ENCODE measurements around the gene SUN3. TPM values are rescaled to one million over a fixed set of nuclear protein-coding genes. Genes with fewer than 3 reads are reported as not detected.

SUN3 gene
- total RNA-seq, 1 donor from 2014 or later = not detected

- no peaks in the 10 kb centered on the region for H3K79me2 ChIP-seq (ENCODE audit: low read depth)
- TF ChIP-seq CTCF (IDR thresholded peaks at IDR 0.05) = no peak
- TF ChIP-seq EZH2phosphoT487 (IDR thresholded peaks at IDR 0.05) = no peak
- no peak for TF ChIP-seq EZH2 (IDR thresholded peaks at IDR 0.05)
- H3K4me2 ChIP-seq = no peak overlapping the region
- Mint-ChIP-seq H3K4me1 (peaks cover 36% of the 10 kb centered on the region), H3K9me3 (no peaks in the 10 kb centered on the region), H3K36me3 (no peaks in the 10 kb centered on the region), H3K4me3 (no peak overlapping the region), H3K27ac (no peak overlapping the region), H3K27me3 (ENCODE audit: insufficient read depth, low read depth) (peaks cover 9% of the 10 kb centered on the region)
- peak overlapping the region; percentile 70 for H2AFZ ChIP-seq (replicated peaks)
- H3K9me3 ChIP-seq (ENCODE audit: low read depth) = no peaks in the 10 kb centered on the region
- H4K20me1 ChIP-seq (ENCODE audit: low read depth) = no peaks in the 10 kb centered on the region
- no peaks in the 10 kb centered on the region for H3K36me3 ChIP-seq
- H3K4me3 ChIP-seq = no peak overlapping the region
- H3K9ac ChIP-seq = no peak overlapping the region
- no peaks in the 10 kb centered on the region for H3F3A ChIP-seq (ENCODE audit: low read depth)
- peaks cover 4% of the 10 kb centered on the region for H3K4me1 ChIP-seq
- no peak overlapping the region for H3K27ac ChIP-seq
- H3K27me3 ChIP-seq = no peaks in the 10 kb centered on the region
- no peak for DNase-seq (ENCODE audit: low spot score)
Observed at GRCh38 chr7:47942132-47942531, 86.8 kb downstream of the SUN3 start.

DNA sequence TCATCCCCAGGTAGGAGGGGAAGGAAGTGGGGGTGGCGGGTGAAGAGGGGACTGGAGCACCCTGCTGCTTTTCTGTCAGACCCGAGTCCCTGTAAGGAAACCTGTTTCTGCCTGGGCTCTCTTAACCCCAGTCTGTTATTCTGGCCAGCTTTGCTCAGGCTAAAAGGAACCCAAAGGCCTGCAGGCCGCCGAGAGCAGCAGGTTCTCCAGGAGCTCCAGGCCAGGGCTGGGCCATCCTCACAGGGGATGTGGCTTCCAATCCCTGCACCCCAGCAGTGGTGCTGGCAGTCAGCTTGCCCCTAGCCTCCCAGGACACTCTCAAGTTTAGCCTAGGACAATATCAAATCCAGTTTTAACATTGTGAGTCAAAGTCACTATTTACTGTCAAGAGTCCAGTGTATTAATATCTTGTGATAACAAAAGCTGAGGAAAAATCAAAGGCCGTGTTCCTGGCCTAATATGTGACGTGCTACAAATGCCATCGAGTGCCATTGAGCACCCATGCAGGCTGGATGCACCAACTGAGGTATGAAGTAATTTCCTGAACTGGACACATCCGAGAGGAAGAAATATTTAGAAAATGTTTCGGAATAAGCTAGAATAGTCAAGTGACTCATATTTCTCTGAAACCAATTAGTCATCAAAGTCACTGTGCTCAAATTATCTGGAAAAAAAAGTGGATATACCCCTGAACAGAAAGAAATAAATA, 87.6 kb downstream of the SUN3 start:
- Histone ChIP-seq H3K4me1 (peaks cover 12% of the 10 kb centered on the region), H3F3A (ENCODE audit: low read depth) (no peaks in the 10 kb centered on the region), H3K9ac (no peak overlapping the region), H2AFZ (replicated peaks) (peak overlapping the region; percentile 24), H3K79me2 (ENCODE audit: low read depth) (no peaks in the 10 kb centered on the region), H3K9me3 (ENCODE audit: low read depth) (no peaks in the 10 kb centered on the region), H3K27me3 (no peaks in the 10 kb centered on the region), H4K20me1 (ENCODE audit: low read depth) (no peaks in the 10 kb centered on the region), H3K36me3 (no peaks in the 10 kb centered on the region), H3K4me3 (no peak overlapping the region), H3K27ac (no peak overlapping the region), H3K4me2 (no peak overlapping the region)
- H3K36me3 Mint-ChIP-seq = no peaks in the 10 kb centered on the region
- H3K27me3 Mint-ChIP-seq (ENCODE audit: insufficient read depth, low read depth) = peaks cover 9% of the 10 kb centered on the region
- peaks cover 44% of the 10 kb centered on the region for H3K4me1 Mint-ChIP-seq
- TF ChIP-seq CTCF (IDR thresholded peaks at IDR 0.05) (no peak), EZH2phosphoT487 (IDR thresholded peaks at IDR 0.05) (no peak), EZH2 (IDR thresholded peaks at IDR 0.05) (no peak)
- no peak for DNase-seq (ENCODE audit: low spot score)
- H3K27ac Mint-ChIP-seq = no peak overlapping the region
- H3K9me3 Mint-ChIP-seq = no peaks in the 10 kb centered on the region
- H3K4me3 Mint-ChIP-seq = no peak overlapping the region

GRCh38 chr7:47940088-47941013, 88.6 kb downstream of the SUN3 start:
- peaks cover 6% of the 10 kb centered on the region for H3K27me3 Mint-ChIP-seq (ENCODE audit: insufficient read depth, low read depth)
- no peak overlapping the region for H3K9ac ChIP-seq
- peaks cover 52% of the 10 kb centered on the region for H3K4me1 Mint-ChIP-seq
- H3K36me3 Mint-ChIP-seq = no peaks in the 10 kb centered on the region
- H3K79me2 ChIP-seq (ENCODE audit: low read depth) = no peaks in the 10 kb centered on the region
- H2AFZ ChIP-seq (replicated peaks) = no peak overlapping the region
- no peaks in the 10 kb centered on the region for H4K20me1 ChIP-seq (ENCODE audit: low read depth)
- no peaks in the 10 kb centered on the region for H3F3A ChIP-seq (ENCODE audit: low read depth)
- peak overlapping the region; percentile 31 for H3K27ac Mint-ChIP-seq
- no peak for DNase-seq (ENCODE audit: low spot score)
- TF ChIP-seq CTCF (IDR thresholded peaks at IDR 0.05) (no peak), EZH2phosphoT487 (IDR thresholded peaks at IDR 0.05) (no peak), EZH2 (IDR thresholded peaks at IDR 0.05) (no peak)
- H3K9me3 ChIP-seq (ENCODE audit: low read depth) = no peaks in the 10 kb centered on the region
- H3K4me3 ChIP-seq = no peak overlapping the region
- no peak overlapping the region for H3K27ac ChIP-seq
- H3K4me3 Mint-ChIP-seq = no peak overlapping the region
- no peaks in the 10 kb centered on the region for H3K36me3 ChIP-seq
- H3K27me3 ChIP-seq = no peaks in the 10 kb centered on the region
- H3K4me1 ChIP-seq = peaks cover 14% of the 10 kb centered on the region
- no peaks in the 10 kb centered on the region for H3K9me3 Mint-ChIP-seq
- H3K4me2 ChIP-seq = no peak overlapping the region

Measured in neural progenitor cell (in vitro differentiated cells).